AG09309 (cell line): Measurements from ENCODE around the gene SRMS.

ENCODE experiments used
- DNase-seq: peaks from one replicate; pipeline ENCODE4 v3.0.0-alpha.2; 2010; ENCODE audit warnings: low read depth
- H3K4me3 ChIP-seq: 2 replicates; pipeline ENCODE4 v1.5.1; 2011; ENCODE audit warnings: mild to moderate bottlenecking, low read depth, low read length, moderate library complexity; ENCODE audit not compliant: control insufficient read depth
- TF ChIP-seq, protein P1 (sequence below): IDR thresholded peaks from 2 replicates; pipeline ENCODE4 v1.5.1; 2011; ENCODE audit warnings: mild to moderate bottlenecking, low read depth, low read length, inconsistent platforms; ENCODE audit not compliant: insufficient read depth, control insufficient read depth; ENCODE audit errors: missing control alignments

SRMS gene

GRCh38 chr20:63534831-63535651, 12.5 kb downstream of the SRMS start:
- no peak overlapping the region for H3K4me3 ChIP-seq
- DNase-seq, result no peak
- TF ChIP-seq, protein P1, sequence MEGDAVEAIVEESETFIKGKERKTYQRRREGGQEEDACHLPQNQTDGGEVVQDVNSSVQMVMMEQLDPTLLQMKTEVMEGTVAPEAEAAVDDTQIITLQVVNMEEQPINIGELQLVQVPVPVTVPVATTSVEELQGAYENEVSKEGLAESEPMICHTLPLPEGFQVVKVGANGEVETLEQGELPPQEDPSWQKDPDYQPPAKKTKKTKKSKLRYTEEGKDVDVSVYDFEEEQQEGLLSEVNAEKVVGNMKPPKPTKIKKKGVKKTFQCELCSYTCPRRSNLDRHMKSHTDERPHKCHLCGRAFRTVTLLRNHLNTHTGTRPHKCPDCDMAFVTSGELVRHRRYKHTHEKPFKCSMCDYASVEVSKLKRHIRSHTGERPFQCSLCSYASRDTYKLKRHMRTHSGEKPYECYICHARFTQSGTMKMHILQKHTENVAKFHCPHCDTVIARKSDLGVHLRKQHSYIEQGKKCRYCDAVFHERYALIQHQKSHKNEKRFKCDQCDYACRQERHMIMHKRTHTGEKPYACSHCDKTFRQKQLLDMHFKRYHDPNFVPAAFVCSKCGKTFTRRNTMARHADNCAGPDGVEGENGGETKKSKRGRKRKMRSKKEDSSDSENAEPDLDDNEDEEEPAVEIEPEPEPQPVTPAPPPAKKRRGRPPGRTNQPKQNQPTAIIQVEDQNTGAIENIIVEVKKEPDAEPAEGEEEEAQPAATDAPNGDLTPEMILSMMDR, result no peak

DNA sequence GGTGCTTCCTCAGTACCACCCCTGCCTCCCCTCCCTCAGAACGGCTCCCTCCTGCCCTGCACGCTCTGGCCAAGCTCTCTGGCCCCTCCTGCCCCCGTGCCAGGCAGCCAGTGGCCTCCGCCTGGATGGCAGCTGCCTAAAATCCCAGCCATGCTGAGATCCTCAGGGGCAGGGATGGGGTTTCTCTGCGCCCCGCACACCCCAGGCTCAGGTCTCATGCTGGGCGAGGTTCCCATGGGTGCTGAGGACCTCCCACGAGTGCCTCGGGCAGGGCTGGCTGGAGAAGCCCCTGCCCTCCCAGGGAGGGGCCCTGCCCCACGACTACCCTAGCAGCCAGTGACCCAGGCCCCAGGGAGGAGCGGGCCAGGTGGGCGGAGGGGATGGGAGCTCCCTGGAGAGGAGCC, 13.1 kb downstream of the SRMS start:
- H3K4me3 ChIP-seq, result no peak overlapping the region
- TF ChIP-seq, protein P1, result no peak
- no peak for DNase-seq

DNA sequence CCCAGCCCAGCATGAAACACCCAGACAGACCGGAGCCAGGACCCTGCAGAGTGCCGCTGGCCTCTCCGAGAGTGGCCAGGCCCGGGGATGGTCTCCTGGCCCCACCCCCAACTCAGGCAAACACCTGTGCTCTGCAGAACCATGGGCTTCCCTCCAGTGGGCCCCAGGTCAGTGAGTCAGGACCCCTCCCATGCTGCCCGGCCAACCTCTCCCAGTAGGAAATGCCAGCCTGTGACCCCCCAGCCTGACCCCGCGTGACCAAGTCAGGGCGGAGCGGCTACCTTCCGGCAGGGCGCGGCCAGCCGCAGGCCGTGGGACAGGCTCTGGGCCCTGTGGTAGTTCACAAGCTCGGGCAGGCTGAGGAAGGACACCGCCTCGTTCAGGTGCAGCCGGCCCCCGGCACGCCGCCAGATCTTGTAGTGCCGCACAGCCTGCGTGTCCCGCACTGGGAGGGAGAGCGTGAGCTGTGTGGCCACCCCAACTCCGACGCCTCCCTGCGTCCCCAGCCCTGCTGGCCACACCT, 13.6 kb downstream of the SRMS start:
- TF ChIP-seq, protein P1, result no peak
- no peak overlapping the region for H3K4me3 ChIP-seq
- DNase-seq, result no peak

DNA sequence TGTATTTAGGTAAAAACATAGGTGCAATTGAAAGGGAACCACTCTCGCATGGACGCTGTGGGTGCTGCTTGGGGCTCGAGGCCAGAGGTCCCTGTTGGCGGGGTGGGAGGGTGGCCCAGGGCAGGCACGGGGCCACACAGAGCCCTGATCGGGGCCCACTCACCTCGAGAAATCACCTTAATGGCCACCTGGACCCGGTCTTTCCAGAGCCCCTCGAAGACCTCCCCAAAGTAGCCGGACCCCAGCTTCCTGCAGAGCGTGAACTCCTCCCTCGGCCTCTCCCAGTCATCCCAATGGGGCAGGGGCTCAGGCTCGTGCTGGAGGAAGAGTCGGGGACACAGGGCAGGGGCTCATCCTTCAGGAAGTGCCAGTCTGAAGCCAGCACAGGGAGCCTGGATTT, 14.2 kb downstream of the SRMS start:
- H3K4me3 ChIP-seq, result no peak overlapping the region
- no peak for DNase-seq
- TF ChIP-seq, protein P1, result no peak

- DNase-seq, result no peak
- TF ChIP-seq, protein P1, result no peak
- H3K4me3 ChIP-seq, result no peak overlapping the region
Observed at GRCh38 chr20:63532449-63532971, 15.0 kb downstream of the SRMS start.

GRCh38 chr20:63531686-63532448, 15.7 kb downstream of the SRMS start:
- DNase-seq, result no peak
- no peak overlapping the region for H3K4me3 ChIP-seq
- TF ChIP-seq, protein P1, result no peak
